CD4-positive, alpha-beta T cell treated with Interleukin-15 for 1 hour (primary cell): ENCODE measurements around the gene DOK6.

Experiments used
- DNase-seq: peaks from one replicate; pipeline ENCODE4 v3.0.0-alpha.2; 2020

DOK6 gene

DNA sequence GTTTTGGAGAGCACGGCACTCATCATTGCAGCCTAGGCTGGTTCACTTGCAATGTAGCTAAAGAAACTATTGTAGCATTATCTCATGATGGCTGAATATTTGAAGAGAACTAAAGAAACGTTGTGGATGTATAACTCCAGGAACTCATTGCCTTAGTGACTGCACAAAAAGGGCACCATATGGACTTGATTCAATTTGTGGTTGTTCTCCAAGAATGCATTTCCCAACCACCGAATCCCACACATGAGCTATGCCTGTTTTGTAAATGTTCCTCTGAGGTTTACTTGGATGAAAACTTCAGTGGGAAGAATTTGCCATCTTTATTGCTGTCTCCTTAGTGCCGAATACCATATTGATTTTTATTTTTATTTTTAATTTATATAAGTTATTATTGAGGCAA, 43.5 kb downstream of the DOK6 start:
- no peak for DNase-seq

GRCh38 chr18:69447886-69448285, 47.2 kb downstream of the DOK6 start:
- no peak for DNase-seq

- no peak for DNase-seq
Measured at GRCh38 chr18:69455125-69455524, 54.4 kb downstream of the DOK6 start.

GRCh38 chr18:69469444-69469919, 68.8 kb downstream of the DOK6 start:
- DNase-seq = no peak

GRCh38 chr18:69480460-69480859, 79.8 kb downstream of the DOK6 start:
- DNase-seq = no peak

- no peak for DNase-seq
Measured at GRCh38 chr18:69483574-69483973, 82.9 kb downstream of the DOK6 start.

GRCh38 chr18:69484699-69485396, 84.2 kb downstream of the DOK6 start:
- DNase-seq = no peak

GRCh38 chr18:69487488-69488394, 87.1 kb downstream of the DOK6 start:
- no peak for DNase-seq

GRCh38 chr18:69490072-69490471, 89.4 kb downstream of the DOK6 start:
- no peak for DNase-seq

DNA sequence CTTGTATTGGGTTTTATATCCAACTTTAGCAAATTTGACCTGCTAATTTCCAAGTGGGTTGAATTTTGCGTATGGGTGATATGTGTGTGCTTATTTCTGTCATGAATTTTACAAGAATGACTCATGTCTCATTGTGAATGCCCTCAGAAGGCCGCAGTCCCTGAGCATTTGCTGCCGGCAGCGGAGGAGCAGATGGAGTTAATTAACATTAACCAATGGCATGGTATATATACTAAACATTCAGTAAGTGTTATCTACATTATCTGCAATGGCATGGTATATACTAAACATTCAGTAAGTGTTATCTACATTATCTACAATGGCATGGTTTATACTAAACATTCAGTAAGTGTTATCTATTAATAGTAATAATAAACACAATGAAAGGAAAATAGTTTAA, 90.1 kb downstream of the DOK6 start:
- DNase-seq = no peak

DNA sequence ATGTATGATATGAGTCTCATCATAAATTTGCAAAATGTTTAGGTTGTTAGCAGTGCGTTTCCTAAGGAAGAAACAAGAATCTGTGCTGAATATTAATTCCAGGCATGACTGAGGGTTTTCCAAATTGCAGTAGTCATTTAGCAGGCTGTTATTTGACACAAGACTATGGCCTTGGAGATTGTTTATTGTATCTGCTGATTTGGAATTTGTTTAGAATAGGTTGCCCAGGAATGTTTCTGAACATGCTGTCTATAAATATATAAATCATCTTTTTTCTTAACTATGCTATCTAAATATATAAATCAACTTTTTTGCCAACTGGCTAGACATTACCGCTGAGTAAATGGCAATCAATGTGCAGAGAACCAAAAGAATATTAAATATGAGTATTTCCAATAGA, 90.9 kb downstream of the DOK6 start:
- no peak for DNase-seq

DNA sequence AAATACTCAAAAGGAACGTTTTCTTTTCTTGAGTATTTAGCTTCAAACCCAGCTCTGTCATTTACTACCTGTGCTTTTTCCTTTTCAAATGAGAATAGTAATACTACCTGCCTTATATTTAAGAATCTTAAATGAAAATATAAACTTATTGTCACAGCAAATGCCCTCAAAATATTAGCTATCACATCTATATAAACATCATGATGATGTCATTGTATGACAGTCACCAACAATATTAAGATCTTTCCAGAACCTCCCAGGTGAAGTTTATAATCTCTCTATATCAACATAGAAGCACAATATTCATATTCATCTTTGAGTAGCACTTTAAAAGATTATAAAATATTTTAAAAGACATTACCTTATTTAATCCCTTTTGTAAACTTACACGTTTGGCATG, 92.2 kb downstream of the DOK6 start:
- DNase-seq = no peak

GRCh38 chr18:69494841-69495240, 94.2 kb downstream of the DOK6 start:
- DNase-seq = no peak

DNA sequence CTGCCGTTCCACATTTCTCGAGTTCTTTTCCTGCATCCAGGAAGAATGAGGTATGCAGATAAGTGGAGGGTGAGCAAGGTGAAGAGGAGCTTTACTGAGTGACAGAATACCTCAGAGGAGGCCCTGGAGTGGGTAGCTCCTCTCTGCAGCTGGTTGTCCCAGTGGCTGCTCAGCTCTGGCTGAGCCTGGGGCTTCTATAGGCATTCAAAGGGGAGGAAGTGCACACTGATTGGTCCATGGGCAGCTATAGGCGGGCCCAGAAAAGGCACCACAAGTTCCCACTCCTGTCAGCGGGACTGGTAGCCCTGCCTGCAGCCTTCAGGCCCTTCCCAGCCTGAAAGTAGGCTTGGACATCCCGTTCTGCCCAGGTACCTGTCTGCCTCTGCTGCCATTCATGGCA, 94.7 kb downstream of the DOK6 start:
- no peak for DNase-seq

DNA sequence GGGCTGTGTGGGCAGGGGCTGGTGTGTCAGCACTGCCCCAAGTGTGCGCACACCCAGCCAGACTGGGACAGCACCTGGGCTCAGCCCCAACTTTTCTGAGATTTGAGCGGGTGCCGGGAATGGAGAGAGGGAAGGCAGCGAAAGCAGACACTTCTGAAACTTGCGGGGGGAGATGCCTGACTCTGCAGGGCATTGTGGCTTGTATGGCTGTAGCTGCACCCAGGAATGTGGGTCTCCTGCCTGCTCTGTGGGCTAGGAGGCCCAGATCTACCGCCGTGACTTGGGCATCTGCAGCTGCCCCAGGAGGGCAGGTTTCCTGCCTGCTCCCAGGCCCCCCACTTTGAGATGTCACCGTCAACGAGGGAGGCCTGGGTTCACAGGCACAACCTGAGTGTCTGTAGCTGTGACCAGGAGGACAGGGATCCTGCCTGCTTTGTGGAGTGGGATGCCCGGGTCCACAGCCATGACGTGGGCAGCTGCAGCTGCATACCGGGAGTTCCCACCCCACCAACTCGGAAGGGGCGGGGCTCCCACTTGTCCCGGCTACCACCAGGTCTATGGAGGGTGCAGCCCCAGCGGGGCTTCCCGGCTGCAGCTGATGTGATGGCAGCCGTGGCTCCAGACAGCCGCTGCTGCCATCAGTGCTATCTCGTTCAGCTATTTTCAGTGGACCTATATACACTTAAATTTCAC, 95.3 kb downstream of the DOK6 start:
- no peak for DNase-seq

- no peak for DNase-seq
Measured at GRCh38 chr18:69518989-69519388, 118.3 kb downstream of the DOK6 start.

- no peak for DNase-seq
Measured at GRCh38 chr18:69523582-69523981, 122.9 kb downstream of the DOK6 start.

GRCh38 chr18:69528435-69528834, 127.7 kb downstream of the DOK6 start:
- no peak for DNase-seq

DNA sequence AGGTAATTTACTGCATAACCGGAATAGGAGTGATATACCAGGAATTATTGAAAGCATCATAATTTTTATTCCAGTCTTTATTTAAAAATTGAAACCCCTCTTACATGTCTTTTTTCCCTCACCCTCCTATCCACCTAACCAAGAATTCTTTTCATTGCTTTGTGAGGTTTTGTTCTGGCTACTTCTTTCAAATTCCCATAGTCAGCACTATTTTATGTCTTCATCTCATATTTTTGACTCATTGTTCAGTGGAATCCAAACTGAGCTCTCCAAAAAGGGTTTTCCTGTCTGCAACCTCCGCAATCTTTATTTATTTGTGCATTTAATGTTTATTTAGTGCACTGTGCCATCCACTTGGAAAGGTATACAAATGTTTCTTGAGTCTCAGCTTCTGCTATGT, 128.5 kb downstream of the DOK6 start:
- no peak for DNase-seq

- no peak for DNase-seq
Measured at GRCh38 chr18:69531973-69532372, 131.3 kb downstream of the DOK6 start.

DNA sequence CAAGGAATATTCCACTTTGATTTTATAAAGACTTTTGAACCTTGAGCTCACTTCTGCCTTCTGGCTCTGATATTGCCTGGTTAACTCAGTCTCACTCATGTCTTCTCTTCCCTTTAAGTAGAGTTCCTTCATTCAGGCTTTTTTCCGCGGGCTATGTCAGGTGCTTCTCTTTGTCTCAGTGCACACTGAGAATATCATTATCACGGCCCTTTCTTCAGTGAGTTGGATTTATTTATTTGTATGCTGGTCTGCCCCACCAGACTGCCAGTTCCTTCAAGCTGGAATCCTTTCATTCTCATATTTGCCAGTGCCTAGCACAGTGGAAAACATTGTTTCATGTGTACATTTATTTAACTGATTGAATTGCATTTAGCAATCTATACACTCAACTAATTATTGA, 136.5 kb downstream of the DOK6 start:
- DNase-seq = no peak

DNA sequence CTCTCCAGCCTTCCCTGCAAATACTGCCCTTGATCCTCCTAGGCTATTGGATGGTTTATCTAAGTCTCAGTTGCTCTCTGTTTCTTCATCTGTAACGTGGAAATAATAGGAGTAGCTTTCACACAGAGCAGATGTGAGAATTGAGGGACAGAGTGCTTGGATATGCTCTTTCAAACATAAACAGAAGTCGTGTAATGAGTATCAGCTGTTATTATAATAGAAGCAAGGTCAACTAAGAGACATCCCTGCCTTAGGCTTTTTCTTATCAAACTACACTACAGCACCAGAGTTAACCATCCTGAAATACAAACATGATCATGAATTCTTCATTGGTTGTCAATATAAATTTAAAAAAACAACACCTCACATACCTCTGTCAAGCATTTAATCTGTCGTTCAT, 138.2 kb downstream of the DOK6 start:
- DNase-seq = no peak

DNA sequence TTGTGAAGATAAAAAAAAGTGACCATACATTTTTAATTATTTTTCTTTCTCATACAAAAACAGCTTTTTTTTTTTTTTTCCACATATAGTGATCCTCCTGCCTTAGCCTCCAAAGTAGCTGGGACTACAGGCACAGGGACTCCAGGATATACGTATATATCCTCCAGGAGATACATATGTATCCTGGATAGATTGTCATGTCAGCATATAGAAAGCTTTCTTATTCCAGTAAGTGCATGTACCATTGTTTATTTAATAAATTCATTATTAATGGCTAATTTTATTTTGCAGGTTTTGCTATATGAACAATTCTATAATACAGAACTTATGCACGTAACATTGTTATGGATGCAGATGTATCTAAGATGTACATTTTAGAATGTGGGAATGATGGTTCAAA, 138.7 kb downstream of the DOK6 start:
- DNase-seq = no peak

DNA sequence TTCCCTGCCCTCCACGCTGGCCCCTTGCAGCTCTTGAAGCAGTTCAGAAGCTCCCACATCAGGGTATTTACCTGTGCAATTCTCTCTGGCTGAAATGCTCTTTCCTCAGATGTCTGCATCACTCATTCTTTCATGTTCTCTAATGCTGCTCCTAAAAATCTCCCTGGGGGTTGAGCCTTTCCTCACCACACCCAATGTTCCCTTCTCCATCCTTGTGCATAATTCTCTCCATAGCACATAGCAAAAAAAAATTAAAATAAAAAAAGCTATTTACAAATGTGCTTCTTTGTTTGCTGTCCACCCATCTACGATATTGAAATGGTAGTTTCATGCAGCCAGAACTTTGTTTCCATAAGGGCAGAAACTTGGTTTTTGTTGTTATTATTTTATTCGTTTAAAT, 155.5 kb downstream of the DOK6 start:
- DNase-seq = no peak
